HG02973 (cell line): Measurements from ENCODE around the gene PECR.
A peak's percentile ranks its signal among the peaks of the same experiment; 100 is the strongest.
"Not testable (repeated sequence)": the region's sequence is repeated elsewhere in the genome, so short reads cannot be mapped to it uniquely, and the experiment has no call there.

ENCODE experiments used
- ATAC-seq: cut with Tn5 transposase; IDR thresholded peaks from one replicate; pipeline ENCODE4 v1.9.1; 2021; ENCODE audit warnings: moderate library complexity; ENCODE audit not compliant: unreplicated experiment

The PECR gene

DNA sequence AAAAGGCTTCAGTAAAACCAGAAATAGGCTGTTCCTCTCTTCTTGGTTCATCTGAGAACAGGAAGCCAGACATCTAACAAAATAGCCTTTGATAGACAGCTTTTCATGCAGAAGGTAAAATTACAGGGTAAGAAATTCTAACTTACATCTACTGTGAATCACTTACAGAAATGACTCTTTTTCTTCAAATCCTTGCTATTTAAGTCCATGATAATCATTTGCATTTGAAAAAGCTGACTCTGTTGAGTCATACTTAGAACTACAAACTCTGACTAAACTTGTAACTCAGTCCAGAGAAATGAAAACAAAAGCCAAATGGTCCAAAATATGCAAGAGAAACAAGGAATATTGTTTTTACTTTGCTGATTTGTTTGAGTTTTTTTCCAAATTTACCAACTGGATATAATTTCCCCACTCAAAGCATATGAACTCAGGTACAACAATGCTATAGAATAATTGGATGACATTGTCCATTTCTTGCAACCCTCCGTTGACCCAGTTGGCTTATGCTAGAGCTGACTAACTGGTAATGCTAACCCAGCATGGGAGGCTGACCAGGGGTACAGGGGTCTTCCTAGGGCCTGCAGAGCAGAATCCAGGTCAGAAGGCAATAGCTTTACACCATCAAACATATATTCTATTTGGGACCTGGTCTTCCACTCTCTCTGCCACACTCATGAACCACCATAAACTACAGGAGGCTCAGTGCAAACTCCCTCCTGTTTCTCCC is 49.5 kb downstream of the PECR start:
- peak; percentile 77 for ATAC-seq

GRCh38 chr2:216030216-216030615 is 51.4 kb downstream of the PECR start:
- ATAC-seq = no peak

- no peak for ATAC-seq
Observed at GRCh38 chr2:216029416-216030129, 52.0 kb downstream of the PECR start.

GRCh38 chr2:216024779-216025336 is 56.8 kb downstream of the PECR start:
- no peak for ATAC-seq

- ATAC-seq = peak; percentile 80
Observed at GRCh38 chr2:216023055-216023648, 58.5 kb downstream of the PECR start.

DNA sequence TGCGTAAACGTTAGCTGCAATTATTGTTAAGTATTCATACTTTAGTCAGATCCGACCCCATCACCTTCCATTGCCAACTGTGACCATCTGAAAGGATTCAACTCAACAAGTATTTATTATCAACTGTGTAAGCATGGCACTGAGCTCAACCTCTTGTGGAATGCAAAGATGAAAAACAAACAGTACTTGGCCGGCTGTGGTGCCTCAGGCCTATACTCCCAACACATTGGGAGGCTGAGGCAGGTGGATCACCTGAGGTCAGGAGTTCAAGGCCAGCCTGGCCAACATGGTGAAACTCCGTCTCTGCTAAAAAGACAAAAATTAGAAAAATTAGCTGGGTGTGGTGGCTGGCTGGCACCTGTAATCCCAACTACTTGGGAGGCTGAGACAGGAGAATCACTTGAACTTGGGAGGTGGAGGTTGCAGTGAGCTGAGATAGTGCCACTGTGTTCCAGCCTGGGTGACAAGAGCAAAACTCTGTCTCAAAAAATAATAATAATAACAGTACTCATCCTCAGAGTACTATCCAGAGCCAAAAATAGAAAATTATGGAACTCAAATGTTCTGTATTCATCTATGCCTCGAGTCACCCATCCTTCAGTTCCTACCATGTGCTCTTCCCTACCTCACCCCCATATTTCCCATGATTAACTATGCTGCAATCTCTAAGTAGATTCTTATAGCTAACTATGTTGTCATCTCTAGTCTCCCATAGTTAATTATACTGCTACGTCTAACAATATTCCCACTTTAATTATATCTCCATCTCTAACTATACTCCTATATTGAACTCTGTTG is 59.6 kb downstream of the PECR start:
- no peak for ATAC-seq

DNA sequence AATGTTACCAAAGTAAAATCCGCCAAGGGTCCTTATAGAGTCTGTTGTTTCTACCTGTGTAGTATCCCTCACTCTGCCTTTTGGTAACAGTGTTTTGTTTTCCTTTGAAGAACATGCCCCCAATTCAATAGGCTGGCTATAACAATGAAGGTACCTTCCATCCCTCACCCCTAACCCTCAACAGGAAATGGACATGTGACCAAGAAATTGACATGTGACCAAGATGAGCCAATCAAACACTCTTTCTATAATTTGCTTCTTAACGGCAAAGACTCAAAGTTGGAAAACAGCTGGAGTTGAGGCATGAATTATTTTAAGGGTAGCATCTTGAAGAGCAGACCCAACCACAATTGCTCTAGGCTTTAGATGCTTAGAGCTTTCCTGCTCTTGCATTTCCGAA is 62.9 kb downstream of the PECR start:
- no peak for ATAC-seq

DNA sequence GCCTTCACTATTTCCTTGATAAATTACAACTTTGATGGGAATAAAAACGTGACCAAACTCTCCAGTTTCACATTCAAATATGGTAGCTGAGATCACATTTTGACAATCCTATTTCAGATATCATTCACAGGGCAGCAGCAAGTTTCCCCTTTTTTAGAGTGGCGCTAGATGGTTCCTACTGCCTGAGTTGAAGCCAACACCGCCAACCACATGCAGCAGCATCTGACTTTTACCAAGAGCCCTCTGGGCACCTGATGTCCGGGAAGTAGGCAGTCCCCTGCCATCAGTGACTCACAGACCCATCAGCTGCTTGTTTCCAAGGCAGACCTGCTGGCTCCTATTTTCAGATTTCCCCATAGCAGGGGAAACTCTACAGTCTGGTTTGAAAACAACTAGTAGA is 64.2 kb downstream of the PECR start:
- ATAC-seq = no peak

GRCh38 chr2:216016581-216016980 is 65.0 kb downstream of the PECR start:
- ATAC-seq = no peak

DNA sequence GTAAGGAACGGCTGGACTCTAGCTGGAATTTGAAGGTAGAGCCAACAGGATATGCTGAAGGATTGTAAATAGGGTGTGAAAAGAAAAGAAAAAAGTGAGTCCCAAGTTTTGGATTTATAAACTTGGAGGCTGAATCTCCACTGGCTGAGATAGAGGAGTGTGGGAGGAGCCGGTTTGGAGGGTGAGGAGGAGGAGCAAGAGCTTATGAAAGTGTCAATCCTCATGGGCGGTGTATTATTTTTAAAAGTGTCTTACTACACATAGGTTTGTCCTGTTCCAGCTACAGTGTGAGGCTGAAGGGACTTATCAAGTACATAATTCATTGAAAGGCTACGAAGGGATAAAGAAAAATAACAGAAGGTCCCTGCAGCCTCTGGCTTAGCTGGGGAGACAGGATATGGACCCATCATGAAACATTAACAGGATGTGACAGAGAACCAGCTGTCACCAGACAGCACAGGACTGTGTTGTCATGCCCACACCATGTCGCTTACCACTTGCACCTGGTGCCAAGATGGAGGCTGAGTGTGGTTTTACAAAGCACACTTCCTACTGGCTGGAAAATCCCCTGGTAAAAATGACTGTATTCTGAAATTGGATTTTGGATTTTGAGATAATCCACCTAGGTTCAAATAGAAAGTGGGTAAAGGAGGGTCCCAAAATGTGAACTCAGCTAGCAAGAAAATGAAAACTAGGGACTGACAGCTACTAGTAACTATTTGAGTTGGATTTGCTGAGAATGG is 65.7 kb downstream of the PECR start:
- ATAC-seq = peak; percentile 86

GRCh38 chr2:216014986-216015385 is 66.6 kb downstream of the PECR start:
- ATAC-seq = no peak

GRCh38 chr2:216014006-216014405 is 67.6 kb downstream of the PECR start:
- ATAC-seq = no peak

DNA sequence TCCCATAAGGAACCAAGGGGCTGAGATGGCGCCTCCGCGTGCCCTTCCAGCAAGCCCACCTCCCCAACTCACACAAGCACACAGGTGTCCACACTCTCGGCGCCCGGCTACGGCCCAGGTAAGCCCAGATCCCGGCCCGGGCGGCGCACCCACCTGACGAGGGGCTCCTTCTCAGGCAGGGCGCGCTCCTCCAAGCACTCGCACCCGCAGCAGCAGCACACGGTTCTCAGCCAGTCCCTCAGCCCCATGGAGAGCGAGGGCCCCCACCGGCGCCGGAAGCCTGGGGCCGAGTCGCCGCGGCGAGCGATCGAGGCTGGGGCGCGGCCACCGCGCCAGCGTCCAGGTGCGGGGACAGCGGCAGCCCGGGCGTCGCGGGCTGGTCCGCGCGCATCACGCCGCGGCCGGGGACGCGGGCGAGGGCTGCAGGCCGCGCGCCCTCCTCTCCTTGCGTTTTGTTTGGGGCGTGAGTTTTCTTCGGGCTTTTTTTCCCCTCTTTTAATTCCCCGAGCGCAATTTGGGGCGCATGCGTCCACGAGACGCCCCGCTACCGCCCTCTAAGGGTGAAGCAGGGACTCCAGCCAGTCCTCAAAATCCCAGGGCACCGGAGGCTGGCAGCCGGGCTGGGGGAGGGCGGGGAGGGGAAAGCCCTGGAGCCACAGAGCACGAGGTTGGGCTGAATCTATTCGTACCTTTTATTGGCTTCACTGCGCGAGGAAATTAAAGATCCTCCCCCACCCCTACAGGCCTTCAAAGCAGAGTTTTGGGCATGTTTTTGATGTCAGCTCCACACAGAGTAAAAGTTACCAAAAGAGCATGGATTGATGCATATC is 68.3 kb downstream of the PECR start, which contains the start of gene MREG:
MREG (minus strand) TSS at position 472 of the 830 bp plus-strand sequence; CDS start at position 248, 224 bp downstream.
- peak; percentile 44 for ATAC-seq

GRCh38 chr2:216012830-216013079 is 68.9 kb downstream of the PECR start:
- ATAC-seq = no peak

DNA sequence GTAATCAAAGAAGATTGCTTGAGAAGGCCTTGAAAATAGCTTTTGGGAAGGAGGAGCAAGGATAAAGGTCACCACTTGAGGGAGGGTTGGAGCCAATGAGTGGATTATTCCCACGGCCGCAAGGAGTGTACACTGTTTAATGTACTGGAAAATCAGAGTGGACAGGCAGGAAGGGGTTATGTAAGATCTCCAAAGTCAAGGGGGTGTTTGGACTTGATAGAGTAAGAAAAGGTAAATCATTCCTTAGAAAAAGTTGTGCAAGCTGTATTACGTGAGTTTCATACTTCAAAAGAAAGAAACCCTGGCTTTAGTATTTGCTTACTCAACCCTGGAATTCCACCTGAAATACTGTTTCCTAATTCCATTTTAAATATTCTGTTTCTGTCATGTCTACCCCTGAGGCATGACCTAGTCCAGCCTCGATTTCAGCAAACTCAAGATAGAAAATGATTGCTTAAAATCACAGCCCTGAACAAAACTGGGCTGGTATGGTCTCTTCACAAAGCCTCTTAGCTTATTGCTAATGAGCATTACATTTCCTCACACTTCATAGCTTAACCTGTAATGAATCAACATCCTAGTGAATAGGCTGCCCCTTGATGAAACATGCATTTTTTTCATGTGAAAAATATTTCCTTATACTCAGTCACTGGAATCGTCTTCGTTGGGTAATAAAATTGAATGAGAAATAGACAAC is 69.3 kb downstream of the PECR start:
- no peak for ATAC-seq

- not testable (repeated sequence) for ATAC-seq
Observed at GRCh38 chr2:216009215-216009614, 72.4 kb downstream of the PECR start.

DNA sequence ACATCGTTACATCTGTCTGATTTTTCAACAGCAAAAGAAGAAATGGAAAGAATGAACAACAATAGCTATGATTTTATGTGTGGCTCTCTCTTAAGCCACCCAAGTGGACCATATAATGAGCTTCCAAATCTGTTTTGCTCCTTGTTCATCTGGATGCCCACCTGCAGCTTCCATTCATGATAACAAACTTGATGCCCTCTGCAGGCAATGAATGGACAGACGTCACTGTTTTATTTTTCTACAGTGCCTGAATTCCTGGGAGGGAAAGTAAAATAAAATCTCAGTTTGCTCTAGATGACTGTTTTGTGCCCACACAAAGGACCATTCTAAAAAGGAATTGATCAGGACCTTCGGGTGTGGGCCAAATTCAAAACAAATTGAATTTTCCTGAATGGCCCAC is 73.2 kb downstream of the PECR start:
- no peak for ATAC-seq

GRCh38 chr2:216006164-216006663 is 75.4 kb downstream of the PECR start:
- ATAC-seq = peak; percentile 38
